Gastrocnemius medialis (tissue), 4 donors: ENCODE data around the gene TMEM220. TPM values are rescaled to one million over a fixed set of nuclear protein-coding genes. Genes with fewer than 3 reads are reported as not detected.
"Not testable (repeated sequence)": the region's sequence is repeated elsewhere in the genome, so short reads cannot be mapped to it uniquely, and the experiment has no call there.

Experiments
- ATAC-seq, 2 donors: fragments of 150-250 bp; one replicate each; pipeline ENCODE4 v1.9.1; 2016
- DNase-seq, 2 donors: peaks; one replicate each; pipeline ENCODE4 v3.0.0-alpha.2; 2019
- H3K27ac ChIP-seq, 4 donors: fragments of 200-600 bp; sonication (generic); 1 replicate in 1 of 4; 2 replicates in 3 of 4; pipeline ENCODE4 v1.5.1; 2016 to 2018; ENCODE audit warnings: mild to moderate bottlenecking in 2 of 4, moderate library complexity in 1 of 4
- H3K27me3 ChIP-seq, 3 donors: fragments of 200-600 bp; sonication (generic) in 2 of 3; 1 replicate in 1 of 3; 2 replicates in 2 of 3; pipeline versions ENCODE4 v1.5.1 to v1.6.0; 2016 to 2019; ENCODE audit warnings: mild to moderate bottlenecking in 1 of 3, moderate library complexity in 1 of 3
- H3K36me3 ChIP-seq, 2 donors: fragments of 200-600 bp; sonication (generic) in 1 of 2; one replicate each; pipeline ENCODE4 v1.5.1; 2017 to 2018
- H3K4me1 ChIP-seq, 2 donors: fragments of 200-600 bp; sonication (generic) in 1 of 2; one replicate each; pipeline ENCODE4 v1.5.1; 2016 to 2017; ENCODE audit warnings: mild to moderate bottlenecking in 2 of 2
- H3K4me3 ChIP-seq, 4 donors: fragments of 200-600 bp; sonication (generic) in 3 of 4; 1 replicate in 1 of 4; 2 replicates in 3 of 4; pipeline ENCODE4 v1.5.1; 2016 to 2019; ENCODE audit warnings: mild to moderate bottlenecking in 2 of 4
- H3K9me3 ChIP-seq, 3 donors: fragments of 200-600 bp; sonication (generic) in 2 of 3; 1 replicate in 1 of 3; 2 replicates in 2 of 3; pipeline ENCODE4 v1.5.1; 2016 to 2019
- POLR2A ChIP-seq, 2 donors: fragments of 450-650 bp; IDR thresholded peaks; one replicate each; pipeline ENCODE4 v1.6.1; 2017; ENCODE audit warnings: antibody characterized with exemption in 2 of 2, mild to moderate bottlenecking in 2 of 2, moderate library complexity in 2 of 2
- in situ Hi-C, 4 donors: fragments of 200-750 bp; cut with MboI; loops; one replicate each; pipeline versions ENCODE4 v1.15.0 to v1.8.0; 2017; ENCODE audit warnings: low sequenced_read_pairs in 4 of 4
- intact Hi-C: fragments of 100-400 bp; cut with DNase I; formaldehyde crosslinking; loops from one replicate; pipeline ENCODE4 v1.15.1; 2023; ENCODE audit warnings: low total_unique reads
- total RNA-seq, 4 donors: library from RNA; depleted of rRNA; stranded (reverse); fragments of >200 nt; gene quantifications; one replicate each; pipeline versions ENCODE4 v1.1.0 to v1.2.3, GENCODE V29; 2016
- TF ChIP-seq, protein P1 (sequence below), 5 experiments: fragments of 450-650 bp in 3 of 5; fragments of 200-600 bp in 2 of 5; sonication (generic) in 2 of 5; IDR thresholded peaks in 4 of 5; conservative IDR thresholded peaks in 1 of 5; 1 replicate in 4 of 5; 2 replicates in 1 of 5; pipeline ENCODE4 v1.5.1; 2016 to 2019; ENCODE audit warnings: antibody characterized with exemption in 5 of 5, mild to moderate bottlenecking in 3 of 5, moderate library complexity in 3 of 5

Gene TMEM220
- total RNA-seq, 4 donors from 2014 or later, result 3.7 to 8.6 (median 3.9) TPM

GRCh38 chr17:10735251-10735650 is 5.4 kb upstream of the TMEM220 start:
- in situ Hi-C loops, result loop anchor here (5.0 to 25.0 kb wide), 4 partner anchors 107 to 1252 kb away; partner anchors contain the start of gene ZNF18 (in 1 of the 4)
- TF ChIP-seq POLR2A (IDR thresholded peaks at IDR 0.05), result no peak
- TF ChIP-seq, protein P1, sequence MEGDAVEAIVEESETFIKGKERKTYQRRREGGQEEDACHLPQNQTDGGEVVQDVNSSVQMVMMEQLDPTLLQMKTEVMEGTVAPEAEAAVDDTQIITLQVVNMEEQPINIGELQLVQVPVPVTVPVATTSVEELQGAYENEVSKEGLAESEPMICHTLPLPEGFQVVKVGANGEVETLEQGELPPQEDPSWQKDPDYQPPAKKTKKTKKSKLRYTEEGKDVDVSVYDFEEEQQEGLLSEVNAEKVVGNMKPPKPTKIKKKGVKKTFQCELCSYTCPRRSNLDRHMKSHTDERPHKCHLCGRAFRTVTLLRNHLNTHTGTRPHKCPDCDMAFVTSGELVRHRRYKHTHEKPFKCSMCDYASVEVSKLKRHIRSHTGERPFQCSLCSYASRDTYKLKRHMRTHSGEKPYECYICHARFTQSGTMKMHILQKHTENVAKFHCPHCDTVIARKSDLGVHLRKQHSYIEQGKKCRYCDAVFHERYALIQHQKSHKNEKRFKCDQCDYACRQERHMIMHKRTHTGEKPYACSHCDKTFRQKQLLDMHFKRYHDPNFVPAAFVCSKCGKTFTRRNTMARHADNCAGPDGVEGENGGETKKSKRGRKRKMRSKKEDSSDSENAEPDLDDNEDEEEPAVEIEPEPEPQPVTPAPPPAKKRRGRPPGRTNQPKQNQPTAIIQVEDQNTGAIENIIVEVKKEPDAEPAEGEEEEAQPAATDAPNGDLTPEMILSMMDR (IDR thresholded peaks at IDR 0.05 in 4 of 5, conservative IDR thresholded peaks at IDR 0.05 in 1 of 5), result no peak
- H3K4me3 ChIP-seq, result no peak overlapping the region

GRCh38 chr17:10733666-10734065 is 3.8 kb upstream of the TMEM220 start:
- no peak for DNase-seq
- in situ Hi-C loops, result loop anchor here in 3 of 4 donors (10.0 to 25.0 kb wide), 2 partner anchors 111 to 1254 kb away; partner anchors contain the start of gene ZNF18 (in 1 of the 3)
- Histone ChIP-seq H3K27me3 (no peaks in the 10 kb centered on the region), H3K9me3 (no peaks in the 10 kb centered on the region), H3K27ac (no peak overlapping the region), H3K4me1 (peaks cover 0 to 4% of the 10 kb centered on the region in 2 donors), H3K4me3 (no peak overlapping the region), H3K36me3 (no peaks in the 10 kb centered on the region)
- intact Hi-C loops, result no loop called here
- ATAC-seq, result no peak
- TF ChIP-seq POLR2A (IDR thresholded peaks at IDR 0.05), result no peak
- TF ChIP-seq, protein P1 (IDR thresholded peaks at IDR 0.05 in 4 of 5, conservative IDR thresholded peaks at IDR 0.05 in 1 of 5), result no peak

More at GRCh38 chr17:10735251-10735650, 5.4 kb upstream of the TMEM220 start:
- DNase-seq (no peak), ATAC-seq (no peak)
- H3K27ac ChIP-seq, result no peak overlapping the region
- H3K27me3 ChIP-seq, result no peaks in the 10 kb centered on the region
- intact Hi-C loops, result no loop called here
- no peaks in the 10 kb centered on the region for H3K9me3 ChIP-seq
- no peaks in the 10 kb centered on the region for H3K36me3 ChIP-seq
- peaks cover 0 to 4% of the 10 kb centered on the region in 2 donors for H3K4me1 ChIP-seq

- H3K4me3 ChIP-seq, ATAC-seq, H3K27ac ChIP-seq, H3K9me3 ChIP-seq, H3K4me1 ChIP-seq, DNase-seq, H3K36me3 ChIP-seq, intact Hi-C loops, H3K27me3 ChIP-seq: not testable (repeated sequence)
- in situ Hi-C loops, result loop anchor here in 3 of 4 donors (10.0 to 25.0 kb wide), 2 partner anchors 113 to 1255 kb away; partner anchors contain the start of gene ZNF18 (in 1 of the 3)
These were observed 2.3 kb upstream of the TMEM220 start for GRCh38 chr17:10732121-10732520.

DNA sequence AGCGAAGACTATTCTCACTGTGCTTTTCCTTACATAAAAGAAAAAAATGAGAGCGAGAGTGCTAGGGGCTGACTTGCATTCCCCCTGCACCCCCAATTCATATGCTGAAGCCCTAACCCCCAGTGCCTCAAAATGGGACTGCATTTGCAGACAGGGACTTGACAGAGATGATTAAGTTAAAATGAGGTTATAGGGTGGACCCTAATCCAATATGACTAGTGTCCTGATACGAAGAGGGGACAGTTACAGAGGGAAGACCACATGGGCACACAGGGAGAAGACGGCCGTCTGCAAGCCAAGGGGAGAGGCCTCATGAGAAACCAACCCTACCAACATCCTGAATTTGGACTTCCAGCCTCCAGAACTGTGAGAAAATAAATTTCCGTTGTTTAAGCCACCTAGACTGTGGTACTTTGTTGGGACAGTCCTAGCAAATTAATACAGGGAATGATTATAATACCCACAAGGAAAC is 1.6 kb upstream of the TMEM220 start:
- no peak for DNase-seq
- Histone ChIP-seq H3K4me1 (no peaks in the 10 kb centered on the region), H3K27ac (no peak overlapping the region), H3K36me3 (peaks cover 0 to under 1% of the 10 kb centered on the region in 2 donors), H3K9me3 (no peaks in the 10 kb centered on the region), H3K4me3 (no peak overlapping the region), H3K27me3 (no peaks in the 10 kb centered on the region)
- no peak for ATAC-seq
- in situ Hi-C loops (loop anchor here in 3 of 4 donors (10.0 to 25.0 kb wide), 2 partner anchors 113 to 1256 kb away; partner anchors contain the start of gene ZNF18 (in 1 of the 3)), intact Hi-C loops (no loop called here)
- TF ChIP-seq POLR2A (IDR thresholded peaks at IDR 0.05), result no peak
- TF ChIP-seq, protein P1 (IDR thresholded peaks at IDR 0.05 in 4 of 5, conservative IDR thresholded peaks at IDR 0.05 in 1 of 5), result no peak

DNA sequence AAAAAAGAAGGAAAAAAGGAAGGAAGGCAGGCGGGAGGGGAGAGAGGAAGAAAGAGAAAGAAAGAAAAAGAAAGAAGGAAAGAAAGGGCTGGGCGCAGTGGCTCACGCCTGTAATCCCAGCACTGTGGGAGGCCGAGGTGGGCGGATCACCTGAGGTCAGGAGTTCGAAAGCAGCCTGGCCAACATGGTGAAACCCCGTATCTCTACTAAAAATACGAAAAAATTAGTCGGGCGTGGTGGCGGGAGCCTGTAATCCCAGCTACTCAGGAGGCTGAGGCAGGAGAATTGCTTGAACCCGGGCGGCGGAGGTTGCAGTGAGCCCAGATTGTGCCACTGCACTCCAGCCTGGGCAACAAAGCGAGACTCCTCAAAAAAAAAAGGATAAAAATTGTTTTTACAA is 424 bp upstream of the TMEM220 start:
- H3K4me3 ChIP-seq, result peak overlapping the region; percentile 67 to 93 (median 82)
- H3K27ac ChIP-seq, result peak overlapping the region; percentile 92 to 97 (median 95)
- ATAC-seq, H3K9me3 ChIP-seq, intact Hi-C loops, H3K27me3 ChIP-seq, DNase-seq, H3K4me1 ChIP-seq: not testable (repeated sequence)
- H3K36me3 ChIP-seq, result peaks cover 0 to 12% of the 10 kb centered on the region in 2 donors
- in situ Hi-C loops, result loop anchor here in 3 of 4 donors (10.0 to 25.0 kb wide), 2 partner anchors 115 to 1257 kb away; partner anchors contain the start of gene ZNF18 (in 1 of the 3)
